ENCODE measurements around the gene METTL4.

METTL4 gene

GRCh38 chr18:2522112-2522511 is 49.2 kb downstream of the METTL4 start:
- DNase-seq: no peak

- no peak for DNase-seq
These were observed 52.8 kb downstream of the METTL4 start for GRCh38 chr18:2518473-2518872.

GRCh38 chr18:2515908-2516625 is 55.2 kb downstream of the METTL4 start:
- no peak for DNase-seq

GRCh38 chr18:2515171-2515787 is 56.0 kb downstream of the METTL4 start:
- DNase-seq: no peak

GRCh38 chr18:2513616-2514015 is 57.7 kb downstream of the METTL4 start:
- no peak for DNase-seq

GRCh38 chr18:2512059-2512458 is 59.2 kb downstream of the METTL4 start:
- no peak for DNase-seq

GRCh38 chr18:2511451-2511850 is 59.9 kb downstream of the METTL4 start:
- DNase-seq: no peak

- no peak for DNase-seq
These were observed 60.9 kb downstream of the METTL4 start for GRCh38 chr18:2510416-2510815.

GRCh38 chr18:2508678-2509077 is 62.6 kb downstream of the METTL4 start:
- no peak for DNase-seq

GRCh38 chr18:2508155-2508554 is 63.1 kb downstream of the METTL4 start:
- DNase-seq: no peak

- no peak for DNase-seq
These were observed 66.7 kb downstream of the METTL4 start for GRCh38 chr18:2504642-2505041.

- no peak for DNase-seq
These were observed 68.4 kb downstream of the METTL4 start for GRCh38 chr18:2502880-2503279.

GRCh38 chr18:2502394-2502793 is 68.9 kb downstream of the METTL4 start:
- no peak for DNase-seq

- no peak for DNase-seq
These were observed 73.5 kb downstream of the METTL4 start for GRCh38 chr18:2497797-2498196.

- DNase-seq: no peak
These were observed 75.9 kb downstream of the METTL4 start for GRCh38 chr18:2495381-2495780.

- DNase-seq: no peak
These were observed 76.4 kb downstream of the METTL4 start for GRCh38 chr18:2494921-2495320.

Data from nucleus accumbens (tissue), 56 donors.